ENCODE data around the gene F5.

F5 gene

GRCh38 chr1:169586395-169587255, at the start of gene F5:
TSS of gene F5 (minus strand) at chr1:169586481. CDS start at chr1:169586386, 95 bp downstream.
- peak; percentile 64 for DNase-seq

- no peak for DNase-seq
Measured at GRCh38 chr1:169634877-169635276, 48.6 kb upstream of the F5 start.

- DNase-seq: no peak
Measured at GRCh38 chr1:169634145-169634544, 47.9 kb upstream of the F5 start.

GRCh38 chr1:169631249-169631648, 45.0 kb upstream of the F5 start:
- DNase-seq: no peak

GRCh38 chr1:169630006-169630405, 43.7 kb upstream of the F5 start, which contains the start of gene SELP:
TSS of gene SELP (minus strand) at chr1:169630124. CDS start at chr1:169630074, 50 bp downstream.
- DNase-seq: no peak

- DNase-seq: no peak
Measured at GRCh38 chr1:169624912-169625311, 38.6 kb upstream of the F5 start.

- DNase-seq: no peak
Measured at GRCh38 chr1:169624122-169624521, 37.8 kb upstream of the F5 start.

- no peak for DNase-seq
Measured at GRCh38 chr1:169623132-169623926, 37.0 kb upstream of the F5 start.

GRCh38 chr1:169620565-169620964, 34.3 kb upstream of the F5 start:
- no peak for DNase-seq

GRCh38 chr1:169618367-169618766, 32.1 kb upstream of the F5 start:
- DNase-seq: no peak

GRCh38 chr1:169615803-169616202, 29.5 kb upstream of the F5 start:
- DNase-seq: no peak

GRCh38 chr1:169610858-169611257, 24.6 kb upstream of the F5 start:
- DNase-seq: no peak

GRCh38 chr1:169610108-169610507, 23.8 kb upstream of the F5 start:
- DNase-seq: no peak

- no peak for DNase-seq
Measured at GRCh38 chr1:169608226-169608625, 21.9 kb upstream of the F5 start.

GRCh38 chr1:169604781-169605560, 18.7 kb upstream of the F5 start:
- no peak for DNase-seq

GRCh38 chr1:169601096-169601881, 15.0 kb upstream of the F5 start:
- DNase-seq: no peak

- no peak for DNase-seq
Measured at GRCh38 chr1:169595764-169596711, 9.8 kb upstream of the F5 start.

GRCh38 chr1:169594391-169594790, 8.1 kb upstream of the F5 start:
- DNase-seq: no peak

GRCh38 chr1:169590932-169591331, 4.7 kb upstream of the F5 start:
- no peak for DNase-seq

- no peak for DNase-seq
Measured at GRCh38 chr1:169588785-169589485, 2.7 kb upstream of the F5 start.

All from NCI-H2107 (cell line).